Memory B cell (primary cell): ENCODE results near the gene NCS1.

Source experiments
- ATAC-seq: fragments of 150-1000 bp; cut with Tn5 transposase; 2 replicates; pipeline ENCODE4 v1.10.0; 2021; ENCODE audit warnings: low read depth, mild to moderate bottlenecking, moderate library complexity
- DNase-seq, 2 donors: peaks; one replicate each; pipeline ENCODE4 v3.0.0; 2022; ENCODE audit warnings: low spot score in 2 of 2
- H3K27ac Mint-ChIP-seq: one replicate; pipeline ENCODE4 v1.8.0; 2022; ENCODE audit warnings: mild to moderate bottlenecking, moderate library complexity, mixed read lengths
- H3K27me3 Mint-ChIP-seq: one replicate; pipeline ENCODE4 v1.8.0; 2022; ENCODE audit warnings: mixed read lengths
- H3K36me3 Mint-ChIP-seq: one replicate; pipeline ENCODE4 v1.8.0; 2022; ENCODE audit warnings: mild to moderate bottlenecking, mixed read lengths
- H3K4me1 Mint-ChIP-seq: one replicate; pipeline ENCODE4 v1.8.0; 2022; ENCODE audit warnings: mixed read lengths
- H3K4me3 Mint-ChIP-seq: one replicate; pipeline ENCODE4 v1.8.0; 2022; ENCODE audit warnings: mild to moderate bottlenecking, moderate library complexity, mixed read lengths
- H3K9me3 Mint-ChIP-seq: one replicate; pipeline ENCODE4 v1.8.0; 2022; ENCODE audit warnings: mixed read lengths

Gene NCS1

GRCh38 chr9:130157079-130157478 lies 15.1 kb upstream of the NCS1 start:
- Mint-ChIP-seq H3K27ac (no peak overlapping the region), H3K36me3 (no peaks in the 10 kb centered on the region), H3K27me3 (peaks cover 2% of the 10 kb centered on the region), H3K9me3 (no peaks in the 10 kb centered on the region), H3K4me3 (no peak overlapping the region), H3K4me1 (no peaks in the 10 kb centered on the region)
- DNase-seq (no peak), ATAC-seq (no peak)

GRCh38 chr9:130158001-130158400 lies 14.2 kb upstream of the NCS1 start:
- ATAC-seq = no peak
- no peak for DNase-seq

GRCh38 chr9:130159057-130159456 lies 13.1 kb upstream of the NCS1 start:
- ATAC-seq = no peak
- H3K9me3 Mint-ChIP-seq = no peaks in the 10 kb centered on the region
- no peak overlapping the region for H3K4me3 Mint-ChIP-seq

More at GRCh38 chr9:130158001-130158400, 14.2 kb upstream of the NCS1 start:
- no peaks in the 10 kb centered on the region for H3K4me1 Mint-ChIP-seq
- H3K9me3 Mint-ChIP-seq = no peaks in the 10 kb centered on the region
- no peak overlapping the region for H3K27ac Mint-ChIP-seq
- H3K27me3 Mint-ChIP-seq = peaks cover 2% of the 10 kb centered on the region
- no peak overlapping the region for H3K4me3 Mint-ChIP-seq
- no peaks in the 10 kb centered on the region for H3K36me3 Mint-ChIP-seq

GRCh38 chr9:130159915-130160670 lies 12.1 kb upstream of the NCS1 start:
- ATAC-seq (no peak), DNase-seq (no peak)
- Mint-ChIP-seq H3K4me3 (no peak overlapping the region), H3K9me3 (no peaks in the 10 kb centered on the region), H3K4me1 (no peaks in the 10 kb centered on the region), H3K27me3 (peaks cover 5% of the 10 kb centered on the region), H3K27ac (no peak overlapping the region), H3K36me3 (no peaks in the 10 kb centered on the region)

More at GRCh38 chr9:130159057-130159456, 13.1 kb upstream of the NCS1 start:
- Mint-ChIP-seq H3K27ac (no peak overlapping the region), H3K4me1 (no peaks in the 10 kb centered on the region), H3K36me3 (no peaks in the 10 kb centered on the region), H3K27me3 (peaks cover 4% of the 10 kb centered on the region)
- no peak for DNase-seq

- ATAC-seq = no peak
- H3K36me3 Mint-ChIP-seq = no peaks in the 10 kb centered on the region
Measured at GRCh38 chr9:130160862-130161470, 11.2 kb upstream of the NCS1 start.

GRCh38 chr9:130165579-130165978 lies 6.6 kb upstream of the NCS1 start:
- H3K36me3 Mint-ChIP-seq = no peaks in the 10 kb centered on the region
- H3K4me1 Mint-ChIP-seq = no peaks in the 10 kb centered on the region
- DNase-seq (no peak), ATAC-seq (no peak)
- no peak overlapping the region for H3K4me3 Mint-ChIP-seq
- peaks cover 21% of the 10 kb centered on the region for H3K27me3 Mint-ChIP-seq
- no peak overlapping the region for H3K27ac Mint-ChIP-seq
- no peaks in the 10 kb centered on the region for H3K9me3 Mint-ChIP-seq

More at GRCh38 chr9:130160862-130161470, 11.2 kb upstream of the NCS1 start:
- H3K4me3 Mint-ChIP-seq = no peak overlapping the region
- H3K27me3 Mint-ChIP-seq = peaks cover 5% of the 10 kb centered on the region
- H3K4me1 Mint-ChIP-seq = no peaks in the 10 kb centered on the region
- H3K27ac Mint-ChIP-seq = no peak overlapping the region
- no peaks in the 10 kb centered on the region for H3K9me3 Mint-ChIP-seq
- no peak for DNase-seq

- Mint-ChIP-seq H3K27ac (no peak overlapping the region), H3K36me3 (no peaks in the 10 kb centered on the region), H3K9me3 (no peaks in the 10 kb centered on the region), H3K4me3 (no peak overlapping the region), H3K4me1 (no peaks in the 10 kb centered on the region), H3K27me3 (peaks cover 25% of the 10 kb centered on the region)
- ATAC-seq = no peak
- DNase-seq = no peak
Measured at GRCh38 chr9:130166399-130166798, 5.8 kb upstream of the NCS1 start.

GRCh38 chr9:130167927-130168326 lies 4.3 kb upstream of the NCS1 start:
- no peak for DNase-seq
- Mint-ChIP-seq H3K36me3 (no peaks in the 10 kb centered on the region), H3K9me3 (no peaks in the 10 kb centered on the region), H3K27me3 (peaks cover 25% of the 10 kb centered on the region), H3K4me1 (no peaks in the 10 kb centered on the region), H3K27ac (no peak overlapping the region), H3K4me3 (no peak overlapping the region)
- ATAC-seq = no peak

- Mint-ChIP-seq H3K4me1 (peaks cover 2% of the 10 kb centered on the region), H3K9me3 (no peaks in the 10 kb centered on the region), H3K4me3 (peak overlapping the region; percentile 1), H3K27ac (no peak overlapping the region), H3K36me3 (no peaks in the 10 kb centered on the region), H3K27me3 (peaks cover 34% of the 10 kb centered on the region)
- peak; percentile 12 for ATAC-seq
- DNase-seq = no peak
Measured at GRCh38 chr9:130171226-130172148, 717 bp upstream of the NCS1 start.

GRCh38 chr9:130172858-130173665 lies 858 bp downstream of the NCS1 start:
- peaks cover 29% of the 10 kb centered on the region for H3K27me3 Mint-ChIP-seq
- H3K27ac Mint-ChIP-seq = no peak overlapping the region

GRCh38 chr9:130173666-130173983 lies 1.4 kb downstream of the NCS1 start:
- H3K27ac Mint-ChIP-seq = no peak overlapping the region
- no peak for ATAC-seq
- H3K36me3 Mint-ChIP-seq = no peaks in the 10 kb centered on the region
- DNase-seq = no peak
- H3K4me1 Mint-ChIP-seq = peaks cover 2% of the 10 kb centered on the region
- peaks cover 26% of the 10 kb centered on the region for H3K27me3 Mint-ChIP-seq
- H3K4me3 Mint-ChIP-seq = peak overlapping the region; percentile 51
- H3K9me3 Mint-ChIP-seq = no peaks in the 10 kb centered on the region

More at GRCh38 chr9:130172858-130173665, 858 bp downstream of the NCS1 start:
- peaks cover 2% of the 10 kb centered on the region for H3K4me1 Mint-ChIP-seq
- no peak for DNase-seq
- ATAC-seq = no peak
- H3K36me3 Mint-ChIP-seq = no peaks in the 10 kb centered on the region
- peak overlapping the region; percentile 64 for H3K4me3 Mint-ChIP-seq
- H3K9me3 Mint-ChIP-seq = no peaks in the 10 kb centered on the region

- peaks cover 25% of the 10 kb centered on the region for H3K27me3 Mint-ChIP-seq
- H3K4me3 Mint-ChIP-seq = peak overlapping the region; percentile 51
- no peaks in the 10 kb centered on the region for H3K9me3 Mint-ChIP-seq
- no peak overlapping the region for H3K27ac Mint-ChIP-seq
- peaks cover 2% of the 10 kb centered on the region for H3K4me1 Mint-ChIP-seq
- no peaks in the 10 kb centered on the region for H3K36me3 Mint-ChIP-seq
- ATAC-seq (no peak), DNase-seq (no peak)
Measured at GRCh38 chr9:130174025-130174424, 1.8 kb downstream of the NCS1 start.

GRCh38 chr9:130174920-130175321 lies 2.7 kb downstream of the NCS1 start:
- ATAC-seq = no peak
- H3K36me3 Mint-ChIP-seq = no peaks in the 10 kb centered on the region

More at GRCh38 chr9:130174920-130175321, 2.7 kb downstream of the NCS1 start:
- no peak overlapping the region for H3K27ac Mint-ChIP-seq
- H3K27me3 Mint-ChIP-seq = peaks cover 21% of the 10 kb centered on the region
- no peaks in the 10 kb centered on the region for H3K9me3 Mint-ChIP-seq
- no peak for DNase-seq
- H3K4me1 Mint-ChIP-seq = peaks cover 2% of the 10 kb centered on the region
- H3K4me3 Mint-ChIP-seq = no peak overlapping the region
